Ascending aorta (tissue), 2 donors: Measurements from ENCODE around the gene SH3RF1. TPM values are rescaled to one million over a fixed set of nuclear protein-coding genes. Genes with fewer than 3 reads are reported as not detected.

Experiments used
- DNase-seq, 2 donors: peaks; one replicate each; pipeline ENCODE4 v3.0.0-alpha.2; 2019; ENCODE audit warnings: low spot score in 2 of 2
- H3K27ac ChIP-seq, 2 donors: fragments of 200-600 bp; sonication (generic); one replicate each; pipeline ENCODE4 v1.5.1; 2016 to 2017; ENCODE audit warnings: mild to moderate bottlenecking in 1 of 2
- H3K27me3 ChIP-seq: fragments of 200-600 bp; sonication (generic); one replicate; pipeline ENCODE4 v1.5.1; 2017
- H3K36me3 ChIP-seq, 2 donors: fragments of 200-600 bp; sonication (generic); one replicate each; pipeline ENCODE4 v1.5.1; 2016
- H3K4me1 ChIP-seq, 2 donors: fragments of 200-600 bp; sonication (generic); one replicate each; pipeline ENCODE4 v1.5.1; 2016 to 2017; ENCODE audit warnings: mild to moderate bottlenecking in 1 of 2
- H3K4me3 ChIP-seq, 2 donors: fragments of 200-600 bp; sonication (generic); one replicate each; pipeline ENCODE4 v1.5.1; 2016 to 2017; ENCODE audit warnings: mild to moderate bottlenecking in 1 of 2
- H3K9me3 ChIP-seq, 2 donors: fragments of 200-600 bp; sonication (generic); one replicate each; pipeline ENCODE4 v1.5.1; 2016
- intact Hi-C: fragments of 100-400 bp; cut with DNase I; formaldehyde crosslinking; loops from one replicate; pipeline ENCODE4 v1.15.1; 2023
- total RNA-seq: library from RNA; depleted of rRNA; stranded (reverse); fragments of >200 nt; gene quantifications from one replicate; pipeline ENCODE4 v1.1.0, GENCODE V29; 2016
- TF ChIP-seq, protein P1 (sequence below), 3 experiments: fragments of 200-600 bp in 2 of 3; fragments of 450-650 bp in 1 of 3; sonication (generic) in 2 of 3; IDR thresholded peaks; one replicate each; pipeline ENCODE4 v1.5.1; 2016 to 2019; ENCODE audit warnings: antibody characterized with exemption in 3 of 3, mild to moderate bottlenecking in 1 of 3, moderate library complexity in 1 of 3

Gene SH3RF1
- total RNA-seq, 1 donor from 2014 or later = 27.6 TPM

DNA sequence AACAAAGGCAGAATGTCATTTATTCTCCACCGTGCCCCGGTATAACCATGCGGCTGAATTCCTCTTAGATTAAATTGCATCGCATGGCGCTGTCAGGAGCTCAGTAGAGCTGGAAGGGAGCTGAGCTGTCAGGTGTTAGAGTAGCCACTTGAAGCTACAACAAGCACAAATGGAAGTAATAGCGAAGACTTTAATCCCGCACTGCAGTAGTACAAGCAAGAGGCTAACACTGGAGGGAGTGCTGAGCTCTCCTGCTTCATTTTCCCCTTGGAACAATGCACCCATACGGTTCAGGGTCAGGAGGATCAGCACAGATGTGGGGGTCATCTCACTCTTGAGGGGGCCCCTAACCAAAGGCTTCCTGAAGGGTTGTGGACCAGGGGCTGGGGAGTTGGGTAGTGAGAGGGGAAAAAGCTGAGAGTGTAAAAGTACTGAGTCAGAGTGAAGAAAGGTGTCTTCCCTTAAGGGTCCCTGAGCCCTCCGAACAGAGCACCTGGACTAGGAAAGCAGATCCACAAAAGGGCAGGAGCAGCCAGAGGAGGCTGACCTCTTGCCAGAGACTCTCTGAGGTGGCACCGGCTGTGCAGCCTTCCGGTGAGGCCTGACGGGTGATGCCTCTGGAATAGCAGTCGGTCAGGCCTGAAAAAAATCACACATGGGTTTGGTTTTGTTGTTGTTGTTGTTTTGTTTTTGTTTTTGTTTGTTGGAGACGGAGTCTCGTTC lies 224.7 kb downstream of the SH3RF1 start:
- intact Hi-C loops = no loop called here
- Histone ChIP-seq H3K9me3 (no peaks in the 10 kb centered on the region), H3K36me3 (no peaks in the 10 kb centered on the region), H3K4me3 (no peak overlapping the region), H3K27ac (no peak overlapping the region), H3K27me3 (no peaks in the 10 kb centered on the region), H3K4me1 (no peaks in the 10 kb centered on the region)
- no peak for DNase-seq
- TF ChIP-seq, protein P1, sequence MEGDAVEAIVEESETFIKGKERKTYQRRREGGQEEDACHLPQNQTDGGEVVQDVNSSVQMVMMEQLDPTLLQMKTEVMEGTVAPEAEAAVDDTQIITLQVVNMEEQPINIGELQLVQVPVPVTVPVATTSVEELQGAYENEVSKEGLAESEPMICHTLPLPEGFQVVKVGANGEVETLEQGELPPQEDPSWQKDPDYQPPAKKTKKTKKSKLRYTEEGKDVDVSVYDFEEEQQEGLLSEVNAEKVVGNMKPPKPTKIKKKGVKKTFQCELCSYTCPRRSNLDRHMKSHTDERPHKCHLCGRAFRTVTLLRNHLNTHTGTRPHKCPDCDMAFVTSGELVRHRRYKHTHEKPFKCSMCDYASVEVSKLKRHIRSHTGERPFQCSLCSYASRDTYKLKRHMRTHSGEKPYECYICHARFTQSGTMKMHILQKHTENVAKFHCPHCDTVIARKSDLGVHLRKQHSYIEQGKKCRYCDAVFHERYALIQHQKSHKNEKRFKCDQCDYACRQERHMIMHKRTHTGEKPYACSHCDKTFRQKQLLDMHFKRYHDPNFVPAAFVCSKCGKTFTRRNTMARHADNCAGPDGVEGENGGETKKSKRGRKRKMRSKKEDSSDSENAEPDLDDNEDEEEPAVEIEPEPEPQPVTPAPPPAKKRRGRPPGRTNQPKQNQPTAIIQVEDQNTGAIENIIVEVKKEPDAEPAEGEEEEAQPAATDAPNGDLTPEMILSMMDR (IDR thresholded peaks at IDR 0.05) = no peak

DNA sequence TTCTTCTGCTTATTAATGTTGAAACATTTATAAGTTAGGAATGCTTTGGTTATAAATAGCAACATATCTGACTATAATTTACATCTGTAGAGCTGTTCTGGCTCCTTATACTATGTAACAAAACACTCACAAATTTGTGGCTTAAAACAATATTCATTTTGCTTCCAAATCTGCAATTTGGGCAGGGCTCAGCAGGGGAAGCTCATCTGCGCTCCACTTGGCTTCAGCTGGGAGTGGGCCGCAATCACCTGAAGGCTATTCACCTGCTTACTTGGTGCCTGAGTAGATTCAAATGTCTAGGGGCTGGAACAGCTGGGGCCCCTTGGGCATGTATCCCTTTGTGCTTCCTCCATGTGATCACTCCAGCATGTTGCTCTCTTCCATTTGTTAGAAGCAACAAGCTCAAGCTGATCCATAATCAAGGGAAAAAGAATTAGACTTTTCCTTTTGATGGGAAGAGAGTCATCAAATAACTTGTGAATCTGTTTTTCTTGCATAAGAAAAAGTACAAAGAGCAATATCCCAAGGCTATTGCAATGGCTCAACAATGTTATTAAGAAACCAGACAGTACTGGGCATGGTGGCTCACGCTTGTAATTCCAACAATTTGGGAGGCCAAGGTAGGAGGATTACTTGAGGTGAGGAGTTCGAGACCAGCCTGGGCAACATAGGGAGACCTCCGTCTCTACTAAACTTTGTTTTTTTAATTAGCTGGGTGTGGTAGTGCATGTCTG lies 225.9 kb downstream of the SH3RF1 start:
- no peaks in the 10 kb centered on the region for H3K27me3 ChIP-seq
- DNase-seq = no peak
- H3K36me3 ChIP-seq = no peaks in the 10 kb centered on the region
- TF ChIP-seq, protein P1 (IDR thresholded peaks at IDR 0.05) = no peak
- H3K4me3 ChIP-seq = no peak overlapping the region
- intact Hi-C loops = no loop called here
- H3K9me3 ChIP-seq = no peaks in the 10 kb centered on the region
- H3K4me1 ChIP-seq = no peaks in the 10 kb centered on the region
- H3K27ac ChIP-seq = no peak overlapping the region
